Activated B cell treated with CpG ODN at 0.5 μM for 24 hours (primary cell): ENCODE measurements around the gene BOD1. TPM values are rescaled to one million over a fixed set of nuclear protein-coding genes. Genes with fewer than 3 reads are reported as not detected.

Source experiments
- ATAC-seq: fragments of 200-7000 bp; cut with Tn5 transposase; one replicate; pipeline ENCODE4 v1.10.0; 2021; ENCODE audit warnings: low read depth, mild to moderate bottlenecking, moderate library complexity
- CTCF ChIA-PET: fragments of 350-600 bp; sonication (Branson Sonifier 250); formaldehyde crosslinking; loops from one replicate; lab custom pipeline; 2021; ENCODE audit warnings: antibody characterized with exemption; lab: Charles Lee
- POLR2A ChIA-PET: fragments of 350-600 bp; sonication (Branson Sonifier 250); formaldehyde crosslinking; loops from one replicate; lab custom pipeline; 2021; ENCODE audit warnings: antibody characterized with exemption; lab: Charles Lee
- DNase-seq: peaks from one replicate; pipeline ENCODE4 v3.0.0; 2022
- H3K27ac Mint-ChIP-seq: one replicate; pipeline ENCODE4 v1.8.0; 2020; ENCODE audit warnings: mixed read lengths
- H3K27me3 Mint-ChIP-seq: one replicate; pipeline ENCODE4 v1.8.0; 2021; ENCODE audit warnings: mixed read lengths
- H3K36me3 Mint-ChIP-seq: one replicate; pipeline ENCODE4 v1.8.0; 2021; ENCODE audit warnings: low read depth, mixed read lengths
- H3K4me1 Mint-ChIP-seq: one replicate; pipeline ENCODE4 v1.8.0; 2021; ENCODE audit warnings: mixed read lengths
- H3K4me3 Mint-ChIP-seq: one replicate; pipeline ENCODE4 v1.8.0; 2020; ENCODE audit warnings: mild to moderate bottlenecking, mixed read lengths
- H3K9me3 Mint-ChIP-seq: one replicate; pipeline ENCODE4 v1.8.0; 2020; ENCODE audit warnings: mixed read lengths
- intact Hi-C: fragments of 100-400 bp; cut with micrococcal nuclease; formaldehyde crosslinking; loops from one replicate; pipeline ENCODE4 v1.15.1; 2024
- total RNA-seq: library from RNA; stranded (reverse); gene quantifications from 2 replicates; pipeline ENCODE4 v1.2.3, GENCODE V29; 2022
- TF ChIP-seq, protein P1 (sequence below): fragments of 200-600 bp; IDR thresholded peaks from one replicate; pipeline ENCODE4 v1.8.0; 2022; ENCODE audit warnings: antibody characterized with exemption, mild to moderate bottlenecking

BOD1 gene
- total RNA-seq, 1 donor from 2014 or later: 32.4 TPM

DNA sequence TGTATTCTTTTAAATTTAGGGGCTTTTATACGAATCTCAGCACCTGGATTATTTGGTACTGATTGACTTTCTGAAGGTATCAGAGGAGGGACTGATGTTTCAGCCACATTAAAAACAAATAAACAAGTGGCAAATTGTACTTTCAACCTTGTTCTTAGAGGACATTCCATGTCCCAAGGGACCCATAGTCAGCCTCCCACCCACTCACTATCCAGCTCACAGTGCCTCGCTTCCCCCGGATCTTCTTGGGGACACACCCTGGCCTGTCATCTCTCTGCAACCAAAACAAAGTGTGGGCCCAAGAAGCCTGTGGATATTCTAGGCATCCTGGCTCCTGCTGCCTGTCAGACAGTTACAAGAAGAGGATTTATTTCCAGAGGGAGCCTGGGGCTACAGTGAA lies 8.8 kb upstream of the BOD1 start:
- CTCF ChIA-PET: interaction anchor here (0.8 to 2.5 kb wide), 4 partner anchors 13 to 348 kb away, joined by 3 to 8 read pairs (median 4); no protein-coding TSS in a partner anchor
- Mint-ChIP-seq H3K27ac (no peak overlapping the region), H3K27me3 (peaks cover 3% of the 10 kb centered on the region), H3K4me1 (peaks cover 18% of the 10 kb centered on the region), H3K4me3 (no peak overlapping the region), H3K36me3 (no peaks in the 10 kb centered on the region), H3K9me3 (no peaks in the 10 kb centered on the region)
- TF ChIP-seq, protein P1, sequence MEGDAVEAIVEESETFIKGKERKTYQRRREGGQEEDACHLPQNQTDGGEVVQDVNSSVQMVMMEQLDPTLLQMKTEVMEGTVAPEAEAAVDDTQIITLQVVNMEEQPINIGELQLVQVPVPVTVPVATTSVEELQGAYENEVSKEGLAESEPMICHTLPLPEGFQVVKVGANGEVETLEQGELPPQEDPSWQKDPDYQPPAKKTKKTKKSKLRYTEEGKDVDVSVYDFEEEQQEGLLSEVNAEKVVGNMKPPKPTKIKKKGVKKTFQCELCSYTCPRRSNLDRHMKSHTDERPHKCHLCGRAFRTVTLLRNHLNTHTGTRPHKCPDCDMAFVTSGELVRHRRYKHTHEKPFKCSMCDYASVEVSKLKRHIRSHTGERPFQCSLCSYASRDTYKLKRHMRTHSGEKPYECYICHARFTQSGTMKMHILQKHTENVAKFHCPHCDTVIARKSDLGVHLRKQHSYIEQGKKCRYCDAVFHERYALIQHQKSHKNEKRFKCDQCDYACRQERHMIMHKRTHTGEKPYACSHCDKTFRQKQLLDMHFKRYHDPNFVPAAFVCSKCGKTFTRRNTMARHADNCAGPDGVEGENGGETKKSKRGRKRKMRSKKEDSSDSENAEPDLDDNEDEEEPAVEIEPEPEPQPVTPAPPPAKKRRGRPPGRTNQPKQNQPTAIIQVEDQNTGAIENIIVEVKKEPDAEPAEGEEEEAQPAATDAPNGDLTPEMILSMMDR: no peak
- intact Hi-C loops: loop anchor here (1.0 kb wide), 1 partner anchor 300 kb away; no protein-coding TSS in a partner anchor
- POLR2A ChIA-PET: interaction anchor here (0.9 to 1.2 kb wide), 2 partner anchors 162 to 293 kb away, joined by 3 read pairs; no protein-coding TSS in a partner anchor
- DNase-seq: no peak
- no peak for ATAC-seq

DNA sequence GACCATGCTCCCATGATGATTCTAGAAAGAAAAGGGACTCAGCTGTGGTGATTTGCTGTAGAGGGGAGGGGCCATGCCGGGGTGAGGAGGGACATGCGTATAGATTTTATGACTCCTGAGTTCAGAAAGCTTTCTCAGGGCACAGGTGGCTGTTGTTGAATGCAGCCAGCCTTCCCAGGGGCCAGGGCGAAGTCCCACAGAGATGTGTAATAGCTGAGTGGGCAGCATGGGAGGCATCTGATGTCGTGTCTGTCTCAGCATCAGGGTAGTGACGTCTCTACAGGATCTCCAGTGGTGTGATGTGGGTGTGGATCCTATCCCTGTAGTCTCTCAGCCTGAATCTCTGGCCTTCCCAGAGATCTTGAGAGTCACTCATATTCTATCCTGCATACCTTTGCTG lies 7.8 kb upstream of the BOD1 start:
- ATAC-seq (no peak), DNase-seq (no peak)
- POLR2A ChIA-PET: no interaction called here
- no peak overlapping the region for H3K4me3 Mint-ChIP-seq
- H3K9me3 Mint-ChIP-seq: no peaks in the 10 kb centered on the region
- CTCF ChIA-PET: interaction anchor here (1.5 to 2.5 kb wide), 3 partner anchors 197 to 349 kb away, joined by 3 to 8 read pairs (median 6); no protein-coding TSS in a partner anchor
- peaks cover 3% of the 10 kb centered on the region for H3K27me3 Mint-ChIP-seq
- H3K4me1 Mint-ChIP-seq: peaks cover 18% of the 10 kb centered on the region
- TF ChIP-seq, protein P1: no peak
- H3K36me3 Mint-ChIP-seq: no peaks in the 10 kb centered on the region
- intact Hi-C loops: no loop called here
- no peak overlapping the region for H3K27ac Mint-ChIP-seq

DNA sequence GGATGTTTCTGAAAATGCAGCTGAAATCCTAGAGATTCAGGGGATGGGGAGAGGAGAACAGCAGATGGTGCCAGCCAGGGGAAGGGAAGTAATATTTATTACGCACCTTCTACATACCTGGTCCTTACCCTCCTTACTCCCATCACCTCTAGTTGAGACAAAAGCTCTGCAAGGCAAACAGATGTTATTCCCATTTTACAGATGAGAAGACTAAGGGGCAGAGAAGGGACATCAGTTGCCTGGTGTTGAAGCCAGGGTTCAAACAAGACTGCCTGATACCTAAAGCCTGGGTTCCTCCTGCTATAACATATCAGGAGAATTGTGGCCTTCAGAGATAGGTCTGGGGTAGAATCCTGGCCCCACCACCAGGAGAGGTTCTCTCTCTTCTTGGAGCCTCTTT lies 7.3 kb upstream of the BOD1 start:
- DNase-seq: no peak
- Mint-ChIP-seq H3K9me3 (no peaks in the 10 kb centered on the region), H3K4me3 (no peak overlapping the region), H3K36me3 (no peaks in the 10 kb centered on the region), H3K4me1 (peaks cover 23% of the 10 kb centered on the region), H3K27me3 (no peaks in the 10 kb centered on the region), H3K27ac (no peak overlapping the region)
- POLR2A ChIA-PET: no interaction called here
- no peak for ATAC-seq
- TF ChIP-seq, protein P1: no peak
- CTCF ChIA-PET: interaction anchor here (1.5 to 10.0 kb wide), 3 partner anchors 197 to 349 kb away, joined by 3 to 93 read pairs (median 8); no protein-coding TSS in a partner anchor
- intact Hi-C loops: no loop called here

DNA sequence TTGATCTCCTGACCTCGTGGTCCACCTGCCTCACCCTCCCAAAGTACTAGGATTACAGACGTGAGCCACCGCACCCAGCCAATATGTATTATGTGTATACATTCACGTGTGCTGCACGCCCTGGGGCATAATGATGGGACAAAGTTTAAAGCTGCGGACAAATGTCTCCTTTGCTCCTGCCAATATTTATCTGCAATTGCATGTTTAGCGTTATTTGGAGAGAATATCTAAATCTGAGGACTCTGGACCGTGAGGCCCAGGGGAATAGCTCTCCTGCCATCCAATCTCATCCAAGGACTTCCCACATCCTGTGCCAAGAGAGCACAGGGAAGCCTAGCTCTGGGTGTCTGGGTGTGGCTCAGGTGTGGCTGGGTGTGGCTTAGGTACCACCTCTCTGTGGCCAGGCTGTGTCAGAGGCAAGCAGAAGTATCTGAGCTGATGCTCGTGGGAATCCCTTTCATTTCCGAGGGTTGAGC lies 6.9 kb upstream of the BOD1 start:
- Mint-ChIP-seq H3K4me3 (no peak overlapping the region), H3K27me3 (no peaks in the 10 kb centered on the region), H3K4me1 (peaks cover 25% of the 10 kb centered on the region), H3K36me3 (no peaks in the 10 kb centered on the region), H3K9me3 (no peaks in the 10 kb centered on the region), H3K27ac (no peak overlapping the region)
- intact Hi-C loops: no loop called here
- TF ChIP-seq, protein P1: no peak
- no peak for DNase-seq
- CTCF ChIA-PET: interaction anchor here (2.5 to 10.0 kb wide), 2 partner anchors 301 to 350 kb away, joined by 8 to 93 read pairs; no protein-coding TSS in a partner anchor
- POLR2A ChIA-PET: no interaction called here
- no peak for ATAC-seq

DNA sequence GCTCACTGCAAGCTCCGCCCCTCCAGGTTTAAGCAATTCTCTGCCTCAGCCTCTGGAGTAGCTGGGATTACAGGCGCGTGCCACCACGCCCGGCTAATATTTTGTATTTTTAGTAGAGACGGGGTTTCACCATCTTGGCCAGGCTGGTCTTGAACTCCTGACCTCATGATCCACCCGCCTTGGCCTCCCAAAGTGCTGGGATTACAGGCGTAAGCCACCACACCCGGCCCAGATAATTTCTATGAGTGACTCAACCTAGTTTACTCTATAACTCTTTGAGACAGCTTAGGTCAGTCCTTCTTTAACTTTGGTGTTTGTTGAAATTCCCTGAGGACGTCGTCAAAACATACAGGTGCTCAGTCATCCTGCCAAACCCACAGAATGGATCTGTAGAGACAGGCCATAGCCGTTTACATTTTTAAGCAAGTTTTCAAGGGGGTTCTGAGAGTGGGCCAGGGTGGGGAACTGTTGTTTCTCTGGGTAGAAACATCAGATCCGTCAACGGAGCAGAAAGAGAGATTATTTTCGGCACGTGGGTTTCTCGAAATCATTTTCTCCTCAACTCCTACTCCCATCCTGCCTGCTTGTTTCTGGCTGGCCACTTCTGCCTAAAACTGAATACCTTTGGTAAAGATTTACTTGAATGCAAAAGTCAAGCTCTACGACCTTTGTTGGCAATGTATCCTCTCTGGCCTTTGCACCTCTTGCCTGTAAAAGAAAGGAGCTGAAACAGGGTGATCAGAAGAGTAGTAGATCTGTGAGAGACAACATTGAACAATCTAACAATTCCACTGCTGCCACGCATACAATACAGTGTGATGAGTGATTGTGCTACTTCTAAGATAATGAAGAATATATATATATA lies 6.0 kb upstream of the BOD1 start:
- ChIA-PET POLR2A (no interaction called here), CTCF (interaction anchor here (1.9 to 10.0 kb wide), 3 partner anchors 302 to 351 kb away, joined by 8 to 93 read pairs (median 9); no protein-coding TSS in a partner anchor)
- Mint-ChIP-seq H3K27ac (no peak overlapping the region), H3K4me1 (peaks cover 25% of the 10 kb centered on the region), H3K36me3 (no peaks in the 10 kb centered on the region), H3K9me3 (no peaks in the 10 kb centered on the region), H3K27me3 (no peaks in the 10 kb centered on the region), H3K4me3 (no peak overlapping the region)
- no peak for ATAC-seq
- intact Hi-C loops: no loop called here
- no peak for DNase-seq
- TF ChIP-seq, protein P1: no peak
